HEK293T (cell line): ENCODE data around the gene PNP.

ENCODE experiments used
- ARNT ChIP-seq: fragments of 450-650 bp; IDR thresholded peaks from 2 replicates; pipeline ENCODE4 v1.6.1; 2017; ENCODE audit warnings: mild to moderate bottlenecking
- ELF4 ChIP-seq: fragments of 450-650 bp; IDR thresholded peaks from 2 replicates; pipeline ENCODE4 v1.6.1; 2017; ENCODE audit warnings: antibody characterized with exemption
- FOXA1 ChIP-seq: fragments of 450-650 bp; IDR thresholded peaks from 2 replicates; pipeline ENCODE4 v1.6.1; 2016; ENCODE audit warnings: mild to moderate bottlenecking
- FOXK2 ChIP-seq: fragments of 450-650 bp; IDR thresholded peaks from 2 replicates; pipeline ENCODE4 v1.6.1; 2016; ENCODE audit warnings: mild to moderate bottlenecking
- FOXM1 ChIP-seq: fragments of 450-650 bp; IDR thresholded peaks from 2 replicates; pipeline ENCODE4 v1.6.1; 2017; ENCODE audit warnings: mild to moderate bottlenecking, borderline replicate concordance
- HDGF ChIP-seq: fragments of 450-650 bp; IDR thresholded peaks from 2 replicates; pipeline ENCODE4 v1.6.1; 2017; ENCODE audit warnings: antibody characterized with exemption, borderline replicate concordance
- NFRKB ChIP-seq: fragments of 450-650 bp; IDR thresholded peaks from 2 replicates; pipeline ENCODE4 v1.6.1; 2016; ENCODE audit warnings: mild to moderate bottlenecking, moderate library complexity
- SP1 ChIP-seq: fragments of 450-650 bp; IDR thresholded peaks from 2 replicates; pipeline ENCODE4 v1.6.1; 2017
- SUZ12 ChIP-seq: fragments of 450-650 bp; IDR thresholded peaks from 2 replicates; pipeline ENCODE4 v1.6.1; 2016; ENCODE audit warnings: mild to moderate bottlenecking
- TARDBP ChIP-seq: fragments of 450-650 bp; IDR thresholded peaks from 2 replicates; pipeline ENCODE4 v1.6.1; 2016
- ZNF384 ChIP-seq: fragments of 450-650 bp; IDR thresholded peaks from 2 replicates; pipeline ENCODE4 v1.6.1; 2016
- TF ChIP-seq, protein P1 (sequence below): fragments of 450-650 bp; IDR thresholded peaks from 2 replicates; pipeline ENCODE4 v1.6.1; 2016

DNA sequence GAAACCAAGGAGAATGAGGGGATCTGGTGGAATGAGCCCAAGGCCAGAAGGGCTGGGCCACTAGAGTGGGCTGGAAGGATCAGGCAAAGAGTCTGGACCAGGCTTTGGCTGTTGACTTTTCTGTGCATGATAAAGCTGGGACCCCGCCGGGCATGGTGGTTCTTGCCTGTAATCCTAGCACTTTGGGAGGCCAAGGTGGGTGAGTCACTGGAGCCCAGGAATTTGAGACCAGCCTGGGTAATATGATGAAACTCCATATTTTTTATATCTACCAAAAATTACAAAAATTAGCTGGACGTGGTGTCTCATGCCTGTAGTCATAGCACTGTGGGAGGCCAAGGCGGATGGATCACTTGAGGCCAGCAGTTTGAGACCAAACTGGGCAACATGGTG is 32.8 kb upstream of the PNP start:
- TF ChIP-seq ELF4, result no peak
- no peak for TF ChIP-seq ZNF384
- no peak for TF ChIP-seq TARDBP
- TF ChIP-seq NFRKB, result no peak
- no peak for TF ChIP-seq ARNT
- TF ChIP-seq, protein P1, sequence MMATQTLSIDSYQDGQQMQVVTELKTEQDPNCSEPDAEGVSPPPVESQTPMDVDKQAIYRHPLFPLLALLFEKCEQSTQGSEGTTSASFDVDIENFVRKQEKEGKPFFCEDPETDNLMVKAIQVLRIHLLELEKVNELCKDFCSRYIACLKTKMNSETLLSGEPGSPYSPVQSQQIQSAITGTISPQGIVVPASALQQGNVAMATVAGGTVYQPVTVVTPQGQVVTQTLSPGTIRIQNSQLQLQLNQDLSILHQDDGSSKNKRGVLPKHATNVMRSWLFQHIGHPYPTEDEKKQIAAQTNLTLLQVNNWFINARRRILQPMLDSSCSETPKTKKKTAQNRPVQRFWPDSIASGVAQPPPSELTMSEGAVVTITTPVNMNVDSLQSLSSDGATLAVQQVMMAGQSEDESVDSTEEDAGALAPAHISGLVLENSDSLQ, result no peak
- TF ChIP-seq FOXM1, result no peak
- TF ChIP-seq HDGF, result no peak
- no peak for TF ChIP-seq FOXK2
- TF ChIP-seq SP1, result no peak
- TF ChIP-seq SUZ12, result no peak
- TF ChIP-seq FOXA1, result no peak
